ENCODE measurements around the gene TTC27.

- TF ChIP-seq, protein P1, sequence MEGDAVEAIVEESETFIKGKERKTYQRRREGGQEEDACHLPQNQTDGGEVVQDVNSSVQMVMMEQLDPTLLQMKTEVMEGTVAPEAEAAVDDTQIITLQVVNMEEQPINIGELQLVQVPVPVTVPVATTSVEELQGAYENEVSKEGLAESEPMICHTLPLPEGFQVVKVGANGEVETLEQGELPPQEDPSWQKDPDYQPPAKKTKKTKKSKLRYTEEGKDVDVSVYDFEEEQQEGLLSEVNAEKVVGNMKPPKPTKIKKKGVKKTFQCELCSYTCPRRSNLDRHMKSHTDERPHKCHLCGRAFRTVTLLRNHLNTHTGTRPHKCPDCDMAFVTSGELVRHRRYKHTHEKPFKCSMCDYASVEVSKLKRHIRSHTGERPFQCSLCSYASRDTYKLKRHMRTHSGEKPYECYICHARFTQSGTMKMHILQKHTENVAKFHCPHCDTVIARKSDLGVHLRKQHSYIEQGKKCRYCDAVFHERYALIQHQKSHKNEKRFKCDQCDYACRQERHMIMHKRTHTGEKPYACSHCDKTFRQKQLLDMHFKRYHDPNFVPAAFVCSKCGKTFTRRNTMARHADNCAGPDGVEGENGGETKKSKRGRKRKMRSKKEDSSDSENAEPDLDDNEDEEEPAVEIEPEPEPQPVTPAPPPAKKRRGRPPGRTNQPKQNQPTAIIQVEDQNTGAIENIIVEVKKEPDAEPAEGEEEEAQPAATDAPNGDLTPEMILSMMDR (IDR thresholded peaks at IDR 0.05), result no peak
- no peak for TF ChIP-seq EP300 (IDR thresholded peaks at IDR 0.05)
Observed at GRCh38 chr2:32820701-32821100, 192.9 kb downstream of the TTC27 start.

Data from ovary (tissue), 3 donors.